ENCODE measurements around the gene COL16A1. TPM values are rescaled to one million over a fixed set of nuclear protein-coding genes. Genes with fewer than 3 reads are reported as not detected.
A peak's percentile ranks its signal among the peaks of the same experiment; 100 is the strongest.

The COL16A1 gene
- total RNA-seq, result 1 to 10 TPM in 1 of 2 donors, under 1 TPM in 1; 0.73 to 1.6 TPM

- no peak for DNase-seq (ENCODE audit: low spot score)
- peak within 1 kb of the TSS; percentile 74 for H3K4me3 Mint-ChIP-seq
- peak within 1 kb of the TSS; percentile 44 to 68 for H3K27ac Mint-ChIP-seq
- ATAC-seq, result no peak
- no peaks in the 10 kb centered on the region for H3K9me3 Mint-ChIP-seq
- H3K4me1 Mint-ChIP-seq (ENCODE audit: low read depth in 2 of 2), result peaks cover 63 to 73% of the 10 kb centered on the region in 2 donors
- no peaks in the 10 kb centered on the region for H3K36me3 Mint-ChIP-seq
- peaks cover under 1 to 3% of the 10 kb centered on the region in 2 donors for H3K27me3 Mint-ChIP-seq
These were observed at the start of gene COL16A1 for GRCh38 chr1:31703431-31704270. Gene COL16A1, minus strand, starts transcription at chr1:31704017. Its CDS starts 1,824 bp downstream, at chr1:31702193.

- H3K4me3 Mint-ChIP-seq, result no peak overlapping the region
- H3K27me3 Mint-ChIP-seq, result no peaks in the 10 kb centered on the region
- H3K27ac Mint-ChIP-seq, result no peak overlapping the region
- H3K9me3 Mint-ChIP-seq, result no peaks in the 10 kb centered on the region
- no peaks in the 10 kb centered on the region for H3K36me3 Mint-ChIP-seq
- ATAC-seq (no peak), DNase-seq (ENCODE audit: low spot score) (no peak)
- peaks cover 53 to 57% of the 10 kb centered on the region in 2 donors for H3K4me1 Mint-ChIP-seq (ENCODE audit: low read depth in 2 of 2)
These were observed 49.2 kb upstream of the COL16A1 start for GRCh38 chr1:31752952-31753475.

- Mint-ChIP-seq H3K4me1 (ENCODE audit: low read depth in 2 of 2) (peaks cover 58 to 60% of the 10 kb centered on the region in 2 donors), H3K27me3 (no peaks in the 10 kb centered on the region), H3K36me3 (no peaks in the 10 kb centered on the region), H3K9me3 (no peaks in the 10 kb centered on the region), H3K4me3 (peak overlapping the region; percentile 69), H3K27ac (peak overlapping the region in 1 of 2 donors; percentile 45)
- DNase-seq (ENCODE audit: low spot score), result no peak
- no peak for ATAC-seq
These were observed 48.4 kb upstream of the COL16A1 start for GRCh38 chr1:31752258-31752657.

GRCh38 chr1:31751822-31752241, 48.0 kb upstream of the COL16A1 start:
- no peak for DNase-seq (ENCODE audit: low spot score)
- peak overlapping the region; percentile 69 for H3K4me3 Mint-ChIP-seq
- H3K27me3 Mint-ChIP-seq, result no peaks in the 10 kb centered on the region
- H3K36me3 Mint-ChIP-seq, result no peaks in the 10 kb centered on the region
- no peaks in the 10 kb centered on the region for H3K9me3 Mint-ChIP-seq
- peak overlapping the region in 1 of 2 donors; percentile 45 for H3K27ac Mint-ChIP-seq
- H3K4me1 Mint-ChIP-seq (ENCODE audit: low read depth in 2 of 2), result peaks cover 59 to 65% of the 10 kb centered on the region in 2 donors
- ATAC-seq, result no peak

GRCh38 chr1:31750858-31751510, 47.2 kb upstream of the COL16A1 start:
- Mint-ChIP-seq H3K27ac (no peak overlapping the region), H3K9me3 (no peaks in the 10 kb centered on the region), H3K36me3 (no peaks in the 10 kb centered on the region), H3K4me3 (peak overlapping the region; percentile 69), H3K4me1 (ENCODE audit: low read depth in 2 of 2) (peaks cover 67 to 73% of the 10 kb centered on the region in 2 donors), H3K27me3 (no peaks in the 10 kb centered on the region)
- ATAC-seq (peak; percentile 78 to 83), DNase-seq (ENCODE audit: low spot score) (peak; percentile 75)

GRCh38 chr1:31749785-31750735, 46.2 kb upstream of the COL16A1 start:
- Mint-ChIP-seq H3K9me3 (no peaks in the 10 kb centered on the region), H3K4me1 (ENCODE audit: low read depth in 2 of 2) (peaks cover 72% of the 10 kb centered on the region in 2 donors), H3K27me3 (no peaks in the 10 kb centered on the region), H3K27ac (peak overlapping the region in 1 of 2 donors; percentile 32), H3K36me3 (no peaks in the 10 kb centered on the region), H3K4me3 (peak overlapping the region; percentile 69)
- no peak for DNase-seq (ENCODE audit: low spot score)
- no peak for ATAC-seq

- no peak overlapping the region for H3K27ac Mint-ChIP-seq
- no peaks in the 10 kb centered on the region for H3K9me3 Mint-ChIP-seq
- DNase-seq (ENCODE audit: low spot score) (no peak), ATAC-seq (no peak)
- H3K4me3 Mint-ChIP-seq, result no peak overlapping the region
- H3K27me3 Mint-ChIP-seq, result no peaks in the 10 kb centered on the region
- no peaks in the 10 kb centered on the region for H3K36me3 Mint-ChIP-seq
- H3K4me1 Mint-ChIP-seq (ENCODE audit: low read depth in 2 of 2), result peaks cover 70 to 73% of the 10 kb centered on the region in 2 donors
These were observed 44.5 kb upstream of the COL16A1 start for GRCh38 chr1:31748365-31748764.

GRCh38 chr1:31747304-31747703, 43.5 kb upstream of the COL16A1 start:
- ATAC-seq (no peak), DNase-seq (ENCODE audit: low spot score) (no peak)
- no peaks in the 10 kb centered on the region for H3K9me3 Mint-ChIP-seq
- H3K36me3 Mint-ChIP-seq, result no peaks in the 10 kb centered on the region
- H3K27ac Mint-ChIP-seq, result peak overlapping the region; percentile 2 to 31
- peaks cover 62 to 67% of the 10 kb centered on the region in 2 donors for H3K4me1 Mint-ChIP-seq (ENCODE audit: low read depth in 2 of 2)
- no peaks in the 10 kb centered on the region for H3K27me3 Mint-ChIP-seq
- peak overlapping the region; percentile 68 for H3K4me3 Mint-ChIP-seq

GRCh38 chr1:31746687-31747086, 42.9 kb upstream of the COL16A1 start:
- Mint-ChIP-seq H3K9me3 (no peaks in the 10 kb centered on the region), H3K27ac (peak overlapping the region; percentile 2 to 31), H3K4me1 (ENCODE audit: low read depth in 2 of 2) (peaks cover 56 to 61% of the 10 kb centered on the region in 2 donors), H3K27me3 (no peaks in the 10 kb centered on the region), H3K4me3 (peak overlapping the region; percentile 68), H3K36me3 (no peaks in the 10 kb centered on the region)
- ATAC-seq (peak; percentile 34 to 54), DNase-seq (ENCODE audit: low spot score) (no peak)

- H3K4me3 Mint-ChIP-seq, result peak overlapping the region; percentile 68
- peaks cover 51 to 55% of the 10 kb centered on the region in 2 donors for H3K4me1 Mint-ChIP-seq (ENCODE audit: low read depth in 2 of 2)
- no peaks in the 10 kb centered on the region for H3K9me3 Mint-ChIP-seq
- no peak for DNase-seq (ENCODE audit: low spot score)
- peak overlapping the region; percentile 2 to 31 for H3K27ac Mint-ChIP-seq
- H3K27me3 Mint-ChIP-seq, result no peaks in the 10 kb centered on the region
- ATAC-seq, result no peak
- no peaks in the 10 kb centered on the region for H3K36me3 Mint-ChIP-seq
These were observed 42.3 kb upstream of the COL16A1 start for GRCh38 chr1:31745946-31746670.

GRCh38 chr1:31745096-31745945, 41.5 kb upstream of the COL16A1 start:
- no peaks in the 10 kb centered on the region for H3K36me3 Mint-ChIP-seq
- ATAC-seq (peak; percentile 70 to 81), DNase-seq (ENCODE audit: low spot score) (peak; percentile 70)
- no peaks in the 10 kb centered on the region for H3K9me3 Mint-ChIP-seq
- no peak overlapping the region for H3K4me3 Mint-ChIP-seq
- H3K27me3 Mint-ChIP-seq, result no peaks in the 10 kb centered on the region
- peak overlapping the region in 1 of 2 donors; percentile 2 for H3K27ac Mint-ChIP-seq
- peaks cover 43 to 47% of the 10 kb centered on the region in 2 donors for H3K4me1 Mint-ChIP-seq (ENCODE audit: low read depth in 2 of 2)
